HepG2 (cell line): ENCODE results near the gene PRDX5. TPM values are rescaled to one million over a fixed set of nuclear protein-coding genes. Genes with fewer than 3 reads are reported as not detected.

Experiments
- ADNP ChIP-seq: sonication (generic); formaldehyde crosslinking; IDR thresholded peaks from 2 replicates; pipeline ENCODE4 v1.4.0; 2020; ENCODE audit warnings: missing genetic modification reagents
- AKAP8 ChIP-seq: sonication (generic); formaldehyde crosslinking; IDR thresholded peaks from 2 replicates; pipeline ENCODE4 v1.5.1; 2020; ENCODE audit warnings: mild to moderate bottlenecking, missing genetic modification reagents
- DBP ChIP-seq: sonication (generic); formaldehyde crosslinking; IDR thresholded peaks from 2 replicates; pipeline ENCODE4 v1.4.0; 2020; ENCODE audit warnings: missing genetic modification reagents; ENCODE audit errors: not compliant biosample characterization
- ERF ChIP-seq: IDR thresholded peaks from 2 replicates; pipeline ENCODE4 v1.6.1; 2018; ENCODE audit warnings: missing biosample characterization, missing genetic modification reagents
- FIP1L1 ChIP-seq: fragments of 200-400 bp; formaldehyde crosslinking; IDR thresholded peaks from 2 replicates; pipeline ENCODE4 v1.6.1; 2018; ENCODE audit warnings: low read depth, mild to moderate bottlenecking, low read length, moderate library complexity, borderline replicate concordance; ENCODE audit not compliant: insufficient read depth
- FOSL1 ChIP-seq: sonication (generic); formaldehyde crosslinking; IDR thresholded peaks from 2 replicates; pipeline ENCODE4 v1.9.0; 2021; ENCODE audit warnings: missing genetic modification reagents, borderline replicate concordance
- HMG20B ChIP-seq: conservative IDR thresholded peaks from 2 replicates; pipeline ENCODE4 v1.6.1; 2016; ENCODE audit warnings: missing genetic modification reagents, missing compliant biosample characterization
- HNF4A ChIP-seq: sonication (generic); formaldehyde crosslinking; IDR thresholded peaks from 2 replicates; pipeline ENCODE4 v1.4.0; 2020; ENCODE audit warnings: missing genetic modification reagents
- NR2F6 ChIP-seq, 2 experiments: IDR thresholded peaks; 2 replicates each; pipeline ENCODE4 v1.6.1; 2016; ENCODE audit warnings: antibody characterized with exemption in 1 of 2, mild to moderate bottlenecking in 1 of 2
- SALL1 ChIP-seq: sonication (generic); formaldehyde crosslinking; IDR thresholded peaks from 2 replicates; pipeline ENCODE4 v1.8.0; 2022; ENCODE audit warnings: mild to moderate bottlenecking, missing genetic modification reagents
- SMAD1 ChIP-seq: sonication (generic); formaldehyde crosslinking; IDR thresholded peaks from 2 replicates; pipeline ENCODE4 v1.4.0; 2020; ENCODE audit warnings: missing genetic modification reagents, low read depth, mild to moderate bottlenecking, borderline replicate concordance
- SMYD3 ChIP-seq: sonication (generic); formaldehyde crosslinking; IDR thresholded peaks from 2 replicates; pipeline ENCODE4 v1.8.1; 2023; ENCODE audit warnings: mild to moderate bottlenecking, missing genetic modification reagents
- SOX5 ChIP-seq: IDR thresholded peaks from 2 replicates; pipeline ENCODE4 v1.6.1; 2016; ENCODE audit warnings: borderline replicate concordance
- SP140L ChIP-seq: sonication (generic); formaldehyde crosslinking; IDR thresholded peaks from 2 replicates; pipeline ENCODE4 v1.4.0; 2020; ENCODE audit warnings: missing genetic modification reagents, borderline replicate concordance
- THYN1 ChIP-seq: sonication (generic); formaldehyde crosslinking; IDR thresholded peaks from 2 replicates; pipeline ENCODE4 v1.8.1; 2023; ENCODE audit warnings: low read depth, mild to moderate bottlenecking, moderate library complexity, missing genetic modification reagents, borderline replicate concordance
- ZBTB8A ChIP-seq: sonication (generic); formaldehyde crosslinking; IDR thresholded peaks from 2 replicates; pipeline ENCODE4 v1.4.0; 2020; ENCODE audit warnings: mild to moderate bottlenecking, low read depth, missing genetic modification reagents, borderline replicate concordance
- ZNF607 ChIP-seq: sonication (generic); formaldehyde crosslinking; IDR thresholded peaks from 2 replicates; pipeline ENCODE4 v1.5.1; 2020; ENCODE audit warnings: missing genetic modification reagents, mild to moderate bottlenecking, borderline replicate concordance
- ZNF629 ChIP-seq: sonication (generic); formaldehyde crosslinking; conservative IDR thresholded peaks from 2 replicates; pipeline ENCODE4 v1.5.0; 2020; ENCODE audit warnings: missing genetic modification reagents
- ZNF7 ChIP-seq: IDR thresholded peaks from 2 replicates; pipeline ENCODE4 v1.6.1; 2016; ENCODE audit warnings: missing biosample characterization, missing genetic modification reagents
- ZNF703 ChIP-seq: sonication (generic); formaldehyde crosslinking; IDR thresholded peaks from 2 replicates; pipeline ENCODE4 v1.5.1; 2020; ENCODE audit warnings: missing genetic modification reagents, mild to moderate bottlenecking, moderate library complexity, borderline replicate concordance
- ZNF883 ChIP-seq: sonication (generic); formaldehyde crosslinking; IDR thresholded peaks from 2 replicates; pipeline ENCODE4 v1.5.1; 2020; ENCODE audit warnings: mild to moderate bottlenecking, missing genetic modification reagents; ENCODE audit errors: not compliant biosample characterization
- polyA plus RNA-seq, 8 experiments: library from polyadenylated mRNA; depleted of rRNA in 3 of 8; stranded (reverse) in 7 of 8; unstranded in 1 of 8; fragments of >200 nt; fragmentation: Illumina TruSeq in 4 of 8; extraction: Trizol in 4 of 8; gene quantifications; 2 replicates each; pipeline versions ENCODE4 v1.2.1 to v1.2.3, GENCODE V29; 2011 to 2016; ENCODE audit warnings: low read depth in 4 of 8, missing spikeins in 1 of 8, mixed read lengths in 1 of 8; ENCODE audit not compliant: insufficient read depth in 1 of 8
- total RNA-seq, 5 experiments: library from RNA; depleted of rRNA; stranded (reverse); fragments of >200 nt; fragmentation: Illumina TruSeq; extraction: Trizol; gene quantifications; 2 replicates each; pipeline ENCODE4 v1.2.3, GENCODE V29; 2016; ENCODE audit warnings: low read depth in 1 of 5
- TF ChIP-seq, protein P1 (sequence below): sonication (generic); formaldehyde crosslinking; IDR thresholded peaks from 2 replicates; pipeline ENCODE4 v1.4.0; 2020; ENCODE audit warnings: missing genetic modification reagents
- TF ChIP-seq, protein P2 (sequence below): sonication (generic); formaldehyde crosslinking; IDR thresholded peaks from 2 replicates; pipeline ENCODE4 v1.5.0; 2020; ENCODE audit warnings: mild to moderate bottlenecking, missing genetic modification reagents

PRDX5 gene
- total and polyA plus RNA-seq, 2 of the 13 experiments (the other 11 are each of a cell fraction or from before 2014, with no cell fraction given), result 215 to 311 TPM

GRCh38 chr11:64353715-64354506, 36.0 kb downstream of the PRDX5 start (continued):
- TF ChIP-seq SOX5 (CRISPR knock-in tag), result no peak
- TF ChIP-seq FIP1L1, result no peak
- peak; percentile 16; the same call in 1 of the 2 replicates for TF ChIP-seq SALL1
- TF ChIP-seq HMG20B (CRISPR knock-in tag), result no peak
- peak; percentile 38 for TF ChIP-seq ZNF883 (CRISPR knock-in tag)
- TF ChIP-seq ZNF607 (CRISPR knock-in tag), result no peak
- no peak for TF ChIP-seq ZNF7 (CRISPR knock-in tag)
- TF ChIP-seq, protein P1, sequence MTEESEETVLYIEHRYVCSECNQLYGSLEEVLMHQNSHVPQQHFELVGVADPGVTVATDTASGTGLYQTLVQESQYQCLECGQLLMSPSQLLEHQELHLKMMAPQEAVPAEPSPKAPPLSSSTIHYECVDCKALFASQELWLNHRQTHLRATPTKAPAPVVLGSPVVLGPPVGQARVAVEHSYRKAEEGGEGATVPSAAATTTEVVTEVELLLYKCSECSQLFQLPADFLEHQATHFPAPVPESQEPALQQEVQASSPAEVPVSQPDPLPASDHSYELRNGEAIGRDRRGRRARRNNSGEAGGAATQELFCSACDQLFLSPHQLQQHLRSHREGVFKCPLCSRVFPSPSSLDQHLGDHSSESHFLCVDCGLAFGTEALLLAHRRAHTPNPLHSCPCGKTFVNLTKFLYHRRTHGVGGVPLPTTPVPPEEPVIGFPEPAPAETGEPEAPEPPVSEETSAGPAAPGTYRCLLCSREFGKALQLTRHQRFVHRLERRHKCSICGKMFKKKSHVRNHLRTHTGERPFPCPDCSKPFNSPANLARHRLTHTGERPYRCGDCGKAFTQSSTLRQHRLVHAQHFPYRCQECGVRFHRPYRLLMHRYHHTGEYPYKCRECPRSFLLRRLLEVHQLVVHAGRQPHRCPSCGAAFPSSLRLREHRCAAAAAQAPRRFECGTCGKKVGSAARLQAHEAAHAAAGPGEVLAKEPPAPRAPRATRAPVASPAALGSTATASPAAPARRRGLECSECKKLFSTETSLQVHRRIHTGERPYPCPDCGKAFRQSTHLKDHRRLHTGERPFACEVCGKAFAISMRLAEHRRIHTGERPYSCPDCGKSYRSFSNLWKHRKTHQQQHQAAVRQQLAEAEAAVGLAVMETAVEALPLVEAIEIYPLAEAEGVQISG (CRISPR knock-in tag), result no peak
- no peak for TF ChIP-seq SMYD3 (CRISPR knock-in tag)
- TF ChIP-seq THYN1 (CRISPR knock-in tag), result no peak
- TF ChIP-seq FOSL1 (CRISPR knock-in tag), result no peak
- peak; percentile 71 for TF ChIP-seq HNF4A (CRISPR knock-in tag)
- TF ChIP-seq ZNF703 (CRISPR knock-in tag), result no peak
- no peak for TF ChIP-seq SMAD1 (CRISPR knock-in tag)
- peak; percentile 93 for TF ChIP-seq ZNF629
- no peak for TF ChIP-seq AKAP8 (CRISPR knock-in tag)
- no peak for TF ChIP-seq SP140L (CRISPR knock-in tag)
- TF ChIP-seq NR2F6 (IDR thresholded peaks at IDR 0.05), result peak; percentile 87
- peak; percentile 80 for TF ChIP-seq NR2F6 (CRISPR knock-in tag; IDR thresholded peaks at IDR 0.05)
- TF ChIP-seq ADNP (CRISPR knock-in tag), result no peak
- TF ChIP-seq, protein P2, sequence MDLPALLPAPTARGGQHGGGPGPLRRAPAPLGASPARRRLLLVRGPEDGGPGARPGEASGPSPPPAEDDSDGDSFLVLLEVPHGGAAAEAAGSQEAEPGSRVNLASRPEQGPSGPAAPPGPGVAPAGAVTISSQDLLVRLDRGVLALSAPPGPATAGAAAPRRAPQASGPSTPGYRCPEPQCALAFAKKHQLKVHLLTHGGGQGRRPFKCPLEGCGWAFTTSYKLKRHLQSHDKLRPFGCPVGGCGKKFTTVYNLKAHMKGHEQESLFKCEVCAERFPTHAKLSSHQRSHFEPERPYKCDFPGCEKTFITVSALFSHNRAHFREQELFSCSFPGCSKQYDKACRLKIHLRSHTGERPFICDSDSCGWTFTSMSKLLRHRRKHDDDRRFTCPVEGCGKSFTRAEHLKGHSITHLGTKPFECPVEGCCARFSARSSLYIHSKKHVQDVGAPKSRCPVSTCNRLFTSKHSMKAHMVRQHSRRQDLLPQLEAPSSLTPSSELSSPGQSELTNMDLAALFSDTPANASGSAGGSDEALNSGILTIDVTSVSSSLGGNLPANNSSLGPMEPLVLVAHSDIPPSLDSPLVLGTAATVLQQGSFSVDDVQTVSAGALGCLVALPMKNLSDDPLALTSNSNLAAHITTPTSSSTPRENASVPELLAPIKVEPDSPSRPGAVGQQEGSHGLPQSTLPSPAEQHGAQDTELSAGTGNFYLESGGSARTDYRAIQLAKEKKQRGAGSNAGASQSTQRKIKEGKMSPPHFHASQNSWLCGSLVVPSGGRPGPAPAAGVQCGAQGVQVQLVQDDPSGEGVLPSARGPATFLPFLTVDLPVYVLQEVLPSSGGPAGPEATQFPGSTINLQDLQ (CRISPR knock-in tag), result no peak
- TF ChIP-seq DBP (CRISPR knock-in tag), result no peak
- TF ChIP-seq ERF (CRISPR knock-in tag), result no peak
- TF ChIP-seq ZBTB8A (CRISPR knock-in tag), result no peak
